Thoracic aorta (tissue), 2 donors: ENCODE measurements around the gene RPL28. TPM values are rescaled to one million over a fixed set of nuclear protein-coding genes. Genes with fewer than 3 reads are reported as not detected.

Source experiments
- ATAC-seq: fragments of 150-250 bp; one replicate; pipeline ENCODE4 v1.8.0; 2017; ENCODE audit warnings: low read depth; ENCODE audit not compliant: insufficient number of reproducible peaks, low FRiP score
- DNase-seq: peaks from one replicate; pipeline ENCODE4 v3.0.0-alpha.2; 2020; ENCODE audit warnings: low spot score
- H3K27ac ChIP-seq, 2 donors: fragments of 200-600 bp; sonication (generic); 1 replicate in 1 of 2; 2 replicates in 1 of 2; pipeline ENCODE4 v1.5.1; 2016; ENCODE audit warnings: mild to moderate bottlenecking in 2 of 2, moderate library complexity in 2 of 2
- H3K27me3 ChIP-seq: fragments of 200-600 bp; sonication (generic); replicated peaks from 2 replicates; pipeline ENCODE4 v1.6.0; 2016; ENCODE audit warnings: mild to moderate bottlenecking; ENCODE audit not compliant: insufficient read depth
- H3K36me3 ChIP-seq: fragments of 200-600 bp; sonication (generic); one replicate; pipeline ENCODE4 v1.5.1; 2016
- H3K4me1 ChIP-seq, 2 donors: fragments of 200-600 bp; sonication (generic); 1 replicate in 1 of 2; 2 replicates in 1 of 2; pipeline versions ENCODE4 v1.5.1 to v1.6.0; 2016; ENCODE audit warnings: low read depth in 2 of 2, mild to moderate bottlenecking in 1 of 2; ENCODE audit not compliant: control insufficient read depth in 1 of 2
- H3K4me3 ChIP-seq: fragments of 200-600 bp; sonication (generic); 2 replicates; pipeline ENCODE4 v1.5.1; 2016; ENCODE audit warnings: mild to moderate bottlenecking
- H3K9me3 ChIP-seq: fragments of 200-600 bp; sonication (generic); 2 replicates; pipeline ENCODE4 v1.5.1; 2016
- CTCF ChIP-seq: fragments of 200-600 bp; sonication (generic); IDR thresholded peaks from one replicate; pipeline ENCODE4 v1.5.1; 2019; ENCODE audit warnings: antibody characterized with exemption
- total RNA-seq, 2 donors: library from RNA; depleted of rRNA; stranded (reverse); fragments of >200 nt; gene quantifications; one replicate each; pipeline versions ENCODE4 v1.1.0 to v1.2.3, GENCODE V29; 2016

Gene RPL28
- total RNA-seq, 2 donors from 2014 or later: 175 to 274 TPM

- H3K4me1 ChIP-seq: peaks cover 4 to 12% of the 10 kb centered on the region in 2 donors
- H3K4me3 ChIP-seq: no peak overlapping the region
- no peaks in the 10 kb centered on the region for H3K9me3 ChIP-seq
- H3K27ac ChIP-seq: no peak overlapping the region
- ATAC-seq (no peak), DNase-seq (no peak)
- H3K27me3 ChIP-seq: peaks cover 6% of the 10 kb centered on the region
- TF ChIP-seq CTCF: no peak
- H3K36me3 ChIP-seq: no peaks in the 10 kb centered on the region
Measured at GRCh38 chr19:55350620-55351315, 35.0 kb upstream of the RPL28 start.

DNA sequence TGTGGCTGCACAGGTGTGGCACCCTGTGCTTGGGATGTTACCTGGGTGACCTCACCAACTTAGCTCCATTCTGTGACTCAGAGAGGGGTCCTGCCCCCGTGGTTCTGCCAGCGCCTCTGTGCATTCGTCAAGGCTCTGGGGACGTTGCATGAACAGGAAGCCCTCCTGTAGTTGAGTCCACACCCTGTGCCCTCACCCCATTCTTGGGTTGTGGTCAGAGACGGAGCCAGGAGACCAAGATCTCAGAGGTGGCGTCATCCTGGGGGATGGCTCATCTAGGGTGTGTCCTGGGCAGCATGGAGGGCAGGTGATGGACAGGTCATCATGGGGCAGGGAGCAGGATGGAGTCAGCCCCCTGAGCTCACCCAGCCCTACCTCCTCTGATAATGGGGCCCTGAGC lies 33.7 kb upstream of the RPL28 start:
- Histone ChIP-seq H3K9me3 (no peaks in the 10 kb centered on the region), H3K27ac (no peak overlapping the region), H3K4me3 (no peak overlapping the region), H3K27me3 (peaks cover 6% of the 10 kb centered on the region), H3K4me1 (peaks cover 4 to 12% of the 10 kb centered on the region in 2 donors), H3K36me3 (no peaks in the 10 kb centered on the region)
- no peak for ATAC-seq
- DNase-seq: no peak
- no peak for TF ChIP-seq CTCF

DNA sequence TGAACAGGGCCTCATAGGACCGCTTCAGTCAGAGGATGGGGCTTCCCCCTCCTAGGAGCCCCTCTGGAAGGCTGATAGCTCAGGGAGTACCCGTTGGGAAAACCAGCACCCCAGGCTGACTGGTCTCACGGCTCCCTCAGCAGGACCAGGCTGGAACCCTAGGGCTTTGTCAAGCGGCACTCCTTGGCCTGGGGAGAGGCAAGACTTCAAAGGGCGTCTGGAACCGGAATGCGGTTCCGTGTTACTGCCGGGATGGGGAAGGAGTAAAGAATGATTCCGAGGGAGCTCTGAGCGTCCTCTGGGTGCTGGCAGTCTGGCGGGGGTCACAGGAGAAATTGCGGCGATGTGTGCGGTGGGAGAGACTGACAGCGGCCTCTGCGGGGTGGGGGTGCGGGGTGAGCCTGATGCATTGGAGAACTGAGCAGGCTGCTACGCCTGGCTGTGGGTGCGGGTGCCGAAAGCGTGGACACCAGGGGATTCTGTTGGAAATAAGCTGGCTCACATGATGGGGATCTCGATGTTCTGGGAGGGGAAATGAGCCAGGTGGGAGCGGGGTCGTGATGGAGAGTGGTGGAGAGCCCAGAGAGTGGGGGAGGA lies 33.1 kb upstream of the RPL28 start:
- no peaks in the 10 kb centered on the region for H3K36me3 ChIP-seq
- H3K4me3 ChIP-seq: no peak overlapping the region
- H3K27me3 ChIP-seq: peaks cover 6% of the 10 kb centered on the region

GRCh38 chr19:55353356-55353802 lies 32.4 kb upstream of the RPL28 start:
- H3K4me1 ChIP-seq: peaks cover 4 to 12% of the 10 kb centered on the region in 2 donors
- H3K27ac ChIP-seq: no peak overlapping the region
- H3K9me3 ChIP-seq: no peaks in the 10 kb centered on the region
- DNase-seq: no peak
- no peaks in the 10 kb centered on the region for H3K36me3 ChIP-seq
- peaks cover 6% of the 10 kb centered on the region for H3K27me3 ChIP-seq
- ATAC-seq: no peak
- H3K4me3 ChIP-seq: peak overlapping the region; percentile 54
- TF ChIP-seq CTCF: no peak

More for the DNA sequence above, 33.1 kb upstream of the RPL28 start:
- ATAC-seq (no peak), DNase-seq (no peak)
- Histone ChIP-seq H3K27ac (no peak overlapping the region), H3K4me1 (peaks cover 4 to 12% of the 10 kb centered on the region in 2 donors), H3K9me3 (no peaks in the 10 kb centered on the region)
- TF ChIP-seq CTCF: no peak

- no peak for DNase-seq
- peaks cover 4 to 12% of the 10 kb centered on the region in 2 donors for H3K4me1 ChIP-seq
Measured at GRCh38 chr19:55353803-55354697, 31.7 kb upstream of the RPL28 start.

More at GRCh38 chr19:55353803-55354697, 31.7 kb upstream of the RPL28 start:
- TF ChIP-seq CTCF: no peak
- Histone ChIP-seq H3K4me3 (peak overlapping the region; percentile 54), H3K27me3 (peaks cover 6% of the 10 kb centered on the region), H3K27ac (no peak overlapping the region), H3K9me3 (no peaks in the 10 kb centered on the region), H3K36me3 (no peaks in the 10 kb centered on the region)
- no peak for ATAC-seq
